ENCODE results near the gene AADACL4.

The AADACL4 gene

DNA sequence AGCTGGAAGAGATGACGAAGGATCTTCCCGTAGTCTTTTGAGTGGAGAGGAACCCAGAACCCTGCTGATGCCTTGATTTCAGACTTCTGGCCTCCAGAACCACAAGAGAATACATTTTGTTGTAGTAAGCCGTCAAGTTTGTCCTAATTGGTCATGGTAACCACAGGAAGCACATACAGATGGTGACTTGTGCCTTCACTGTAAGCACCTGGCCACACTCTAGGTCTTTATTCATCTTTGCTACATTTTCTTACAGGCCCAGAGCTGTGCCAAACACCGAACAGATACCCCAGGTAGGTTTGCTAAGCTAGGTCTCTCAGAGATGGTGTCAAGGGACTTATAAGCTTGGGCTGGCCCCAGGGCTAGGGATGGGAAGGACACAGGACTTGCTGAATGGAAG, 30.7 kb upstream of the AADACL4 start:
- Histone ChIP-seq H3K4me1 (ENCODE audit: control insufficient read depth, insufficient read depth, low read length, poor library complexity, severe bottlenecking) (peaks cover 25% of the 10 kb centered on the region), H3K27ac (ENCODE audit: low read depth, low read length, severe bottlenecking) (no peak overlapping the region), H3K4me3 (ENCODE audit: extremely low read depth, insufficient read depth, low read length, poor library complexity, severe bottlenecking) (no peak overlapping the region), H3K9me3 (ENCODE audit: control insufficient read depth, low read length) (no peaks in the 10 kb centered on the region), H3K36me3 (ENCODE audit: control insufficient read depth, insufficient read depth, low read length) (no peaks in the 10 kb centered on the region)
- WGBS, 2 experiments (ENCODE audit: insufficient coverage in 2 of 2), result 90 to 98% methylated on average over 4 of the region's 4 CpGs

DNA sequence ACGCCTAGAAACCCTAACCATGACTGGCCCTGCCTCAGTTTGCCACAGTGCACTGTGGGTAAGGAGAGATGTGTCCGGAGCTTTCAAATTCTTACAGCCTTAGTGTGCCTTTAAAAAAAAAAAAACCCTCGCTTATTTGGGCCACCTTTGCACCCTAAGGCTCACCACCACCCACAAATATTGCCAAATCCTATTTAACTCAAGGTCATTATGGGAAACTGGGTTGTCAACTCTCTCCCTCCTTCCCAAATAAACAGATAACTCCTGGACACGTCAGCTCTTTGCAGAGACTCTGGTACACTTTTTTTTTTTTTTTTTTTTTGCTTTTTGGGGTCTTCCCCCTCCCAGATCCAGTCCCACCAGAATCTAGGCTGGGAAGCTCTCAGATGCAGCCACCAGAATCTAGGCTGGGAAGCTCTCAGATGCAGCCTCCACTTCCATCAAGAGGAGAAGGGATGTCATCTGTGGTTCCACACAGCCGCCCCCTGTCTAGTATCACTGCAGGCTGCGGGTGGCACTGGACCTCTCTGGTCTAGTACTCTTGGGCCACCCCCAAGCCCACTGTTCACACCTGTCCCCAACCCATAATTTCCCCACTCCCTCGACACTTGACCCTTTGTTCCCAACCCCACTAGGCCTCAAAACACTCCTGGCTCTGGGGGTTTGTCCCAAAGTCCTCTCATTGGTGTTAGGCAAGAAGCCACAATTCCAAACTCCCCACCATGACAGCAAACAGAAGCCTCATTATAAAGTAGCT, 29.3 kb upstream of the AADACL4 start:
- Histone ChIP-seq H3K9me3 (ENCODE audit: control insufficient read depth, low read length) (no peaks in the 10 kb centered on the region), H3K4me3 (ENCODE audit: extremely low read depth, insufficient read depth, low read length, poor library complexity, severe bottlenecking) (no peak overlapping the region), H3K36me3 (ENCODE audit: control insufficient read depth, insufficient read depth, low read length) (no peaks in the 10 kb centered on the region), H3K4me1 (ENCODE audit: control insufficient read depth, insufficient read depth, low read length, poor library complexity, severe bottlenecking) (peaks cover 33% of the 10 kb centered on the region), H3K27ac (ENCODE audit: low read depth, low read length, severe bottlenecking) (no peak overlapping the region)
- 80 to 91% methylated on average over 2 to 4 of the region's 7 CpGs for WGBS, 2 experiments (ENCODE audit: insufficient coverage in 2 of 2)

DNA sequence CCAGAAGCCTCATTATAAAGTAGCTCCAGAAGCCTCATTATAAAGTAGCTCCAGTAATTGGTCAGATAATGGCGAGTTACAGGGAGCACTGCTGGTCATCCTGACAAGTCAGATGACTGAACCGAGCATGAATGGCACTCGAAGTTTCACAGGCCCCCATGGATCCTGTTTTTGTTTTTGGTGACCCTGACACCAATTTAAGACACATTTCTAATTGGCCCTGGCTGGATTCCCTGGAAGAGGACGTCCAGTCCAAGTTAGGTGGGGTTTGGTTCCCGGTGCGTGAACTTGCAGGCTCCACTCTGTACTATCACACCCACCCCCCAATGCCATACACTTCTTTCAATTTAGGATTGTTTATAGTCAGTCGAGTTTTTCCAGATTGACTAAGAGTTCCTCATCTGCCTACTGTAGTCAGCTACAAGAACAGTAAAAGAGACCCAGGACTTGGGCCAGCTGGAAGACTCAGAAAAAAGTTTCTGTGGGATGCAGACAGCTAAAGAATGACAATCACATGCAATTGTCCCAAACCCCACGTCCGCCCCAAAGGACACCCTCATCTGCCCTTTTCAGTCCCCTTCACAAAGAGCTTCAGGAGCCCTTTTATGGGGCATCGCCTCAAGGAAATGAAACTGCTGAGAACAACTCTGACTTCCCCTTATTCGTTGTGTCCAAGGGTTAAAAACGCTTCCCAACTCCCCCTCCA, 28.6 kb upstream of the AADACL4 start:
- Histone ChIP-seq H3K4me1 (ENCODE audit: control insufficient read depth, insufficient read depth, low read length, poor library complexity, severe bottlenecking) (peaks cover 33% of the 10 kb centered on the region), H3K36me3 (ENCODE audit: control insufficient read depth, insufficient read depth, low read length) (no peaks in the 10 kb centered on the region), H3K27ac (ENCODE audit: low read depth, low read length, severe bottlenecking) (peak overlapping the region; percentile 68), H3K9me3 (ENCODE audit: control insufficient read depth, low read length) (no peaks in the 10 kb centered on the region), H3K4me3 (ENCODE audit: extremely low read depth, insufficient read depth, low read length, poor library complexity, severe bottlenecking) (peak overlapping the region; percentile 59)
- 23 to 27% methylated on average over 7 to 8 of the region's 12 CpGs for WGBS, 2 experiments (ENCODE audit: insufficient coverage in 2 of 2)

DNA sequence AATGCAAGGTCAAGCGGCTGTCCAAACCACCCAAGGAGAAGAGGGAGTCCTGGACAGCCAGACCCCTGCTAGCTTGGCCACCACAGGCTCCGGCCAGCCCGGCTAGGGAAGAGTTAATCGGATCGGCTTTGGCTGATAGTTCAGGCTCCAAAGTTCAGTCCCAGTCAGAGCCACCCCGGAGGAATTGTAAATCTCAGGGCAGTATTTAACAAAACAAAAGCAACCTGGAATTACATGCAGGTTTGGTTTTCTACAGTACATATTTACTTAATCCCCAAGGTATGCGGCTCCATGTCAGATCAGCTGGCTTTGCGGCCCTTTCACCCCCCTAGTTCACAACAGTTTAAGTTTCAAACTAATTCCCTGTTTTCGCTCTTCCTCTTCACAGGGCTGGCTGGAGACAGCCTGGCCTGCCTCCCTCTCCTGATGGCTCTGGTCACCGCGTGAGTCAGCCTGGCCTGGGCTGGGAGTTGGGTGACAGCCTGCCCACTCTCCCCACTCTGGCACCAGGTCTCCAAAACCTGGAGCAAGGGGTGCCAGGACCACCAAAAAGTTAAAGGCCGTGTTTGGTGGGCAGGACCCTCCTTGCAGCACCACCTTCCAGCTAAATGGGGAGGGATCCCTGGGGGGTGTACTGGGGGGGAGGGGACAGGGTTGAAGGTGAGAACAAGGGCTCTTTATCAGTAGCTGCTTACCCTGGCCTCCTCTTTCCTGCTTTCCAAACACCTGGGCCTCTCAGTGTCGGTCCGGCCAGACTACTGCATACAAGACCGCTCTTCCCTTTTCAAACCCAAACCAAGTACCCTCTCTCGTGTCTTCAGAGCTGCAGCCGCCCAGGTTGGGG, 27.8 kb upstream of the AADACL4 start:
- Histone ChIP-seq H3K36me3 (ENCODE audit: control insufficient read depth, insufficient read depth, low read length) (no peaks in the 10 kb centered on the region), H3K9me3 (ENCODE audit: control insufficient read depth, low read length) (no peaks in the 10 kb centered on the region), H3K4me1 (ENCODE audit: control insufficient read depth, insufficient read depth, low read length, poor library complexity, severe bottlenecking) (peaks cover 33% of the 10 kb centered on the region), H3K4me3 (ENCODE audit: extremely low read depth, insufficient read depth, low read length, poor library complexity, severe bottlenecking) (peak overlapping the region; percentile 59), H3K27ac (ENCODE audit: low read depth, low read length, severe bottlenecking) (peak overlapping the region; percentile 68)
- 0 to 2% methylated on average over 10 to 11 of the region's 17 CpGs for WGBS, 2 experiments (ENCODE audit: insufficient coverage in 2 of 2)

DNA sequence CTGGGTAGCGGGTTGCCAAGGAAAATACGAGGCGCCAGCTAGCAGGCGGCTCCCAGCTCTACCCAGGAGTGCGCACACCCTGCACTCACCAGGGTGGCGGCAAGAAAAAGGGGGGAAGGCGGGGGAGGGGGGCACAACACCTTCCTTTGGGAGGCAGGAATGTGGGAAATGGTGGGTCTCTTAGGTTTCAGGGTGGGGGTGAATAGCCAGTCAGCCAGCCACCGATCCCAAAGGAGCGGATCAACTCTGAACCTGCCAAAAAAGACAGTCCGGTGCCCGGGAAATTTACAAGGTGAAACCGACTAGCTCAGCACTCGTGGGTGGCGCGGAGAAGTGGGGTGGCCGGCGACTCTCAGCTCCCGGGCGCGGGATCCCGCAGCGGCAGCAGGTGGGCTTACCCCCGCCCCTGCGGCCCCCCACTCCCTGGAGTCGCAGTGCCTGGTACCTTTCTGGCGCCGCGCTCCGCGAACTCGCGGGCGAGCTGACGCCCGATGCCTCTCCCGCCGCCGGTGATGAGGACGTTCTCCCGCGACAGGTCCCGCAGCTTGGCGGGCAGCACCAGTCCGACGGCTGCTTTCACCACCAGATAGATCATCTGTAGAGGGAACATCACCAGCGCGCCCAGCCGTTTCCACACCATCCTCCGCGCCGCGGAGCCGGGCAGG, 27.0 kb upstream of the AADACL4 start:
- Histone ChIP-seq H3K27ac (ENCODE audit: low read depth, low read length, severe bottlenecking) (peak overlapping the region; percentile 68), H3K36me3 (ENCODE audit: control insufficient read depth, insufficient read depth, low read length) (no peaks in the 10 kb centered on the region), H3K4me3 (ENCODE audit: extremely low read depth, insufficient read depth, low read length, poor library complexity, severe bottlenecking) (peak overlapping the region; percentile 59), H3K9me3 (ENCODE audit: control insufficient read depth, low read length) (no peaks in the 10 kb centered on the region), H3K4me1 (ENCODE audit: control insufficient read depth, insufficient read depth, low read length, poor library complexity, severe bottlenecking) (peaks cover 33% of the 10 kb centered on the region)
- WGBS, 2 experiments (ENCODE audit: insufficient coverage in 2 of 2), result 0% methylated on average over 38 to 39 of the region's 53 CpGs

DNA sequence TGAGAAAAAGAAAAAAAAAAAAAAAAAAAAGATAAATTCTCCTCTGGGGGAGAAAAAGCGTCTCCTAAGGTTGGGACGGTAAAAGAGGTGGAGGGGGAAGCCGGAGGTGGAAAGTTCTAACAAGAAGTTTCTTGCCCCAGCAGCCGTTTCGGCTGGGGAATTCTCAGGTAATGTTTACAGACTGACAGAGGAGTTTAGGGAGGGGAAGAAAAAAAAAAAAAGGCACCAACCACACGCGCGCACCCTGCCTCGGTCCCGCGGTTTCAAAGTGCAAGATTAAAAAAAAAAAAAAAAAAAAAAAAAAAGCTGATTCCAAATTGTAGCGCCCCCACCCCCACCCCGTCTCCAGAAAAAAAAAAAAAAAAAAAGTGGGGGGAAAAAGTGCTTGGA, 26.4 kb upstream of the AADACL4 start:
- H3K4me3 ChIP-seq (ENCODE audit: extremely low read depth, insufficient read depth, low read length, poor library complexity, severe bottlenecking), result peak overlapping the region; percentile 59
- no peaks in the 10 kb centered on the region for H3K9me3 ChIP-seq (ENCODE audit: control insufficient read depth, low read length)
- H3K27ac ChIP-seq (ENCODE audit: low read depth, low read length, severe bottlenecking), result peak overlapping the region; percentile 90
- no peaks in the 10 kb centered on the region for H3K36me3 ChIP-seq (ENCODE audit: control insufficient read depth, insufficient read depth, low read length)
- peaks cover 33% of the 10 kb centered on the region for H3K4me1 ChIP-seq (ENCODE audit: control insufficient read depth, insufficient read depth, low read length, poor library complexity, severe bottlenecking)
- 0 to 4% methylated on average over 4 of the region's 13 CpGs for WGBS, 2 experiments (ENCODE audit: insufficient coverage in 2 of 2)

DNA sequence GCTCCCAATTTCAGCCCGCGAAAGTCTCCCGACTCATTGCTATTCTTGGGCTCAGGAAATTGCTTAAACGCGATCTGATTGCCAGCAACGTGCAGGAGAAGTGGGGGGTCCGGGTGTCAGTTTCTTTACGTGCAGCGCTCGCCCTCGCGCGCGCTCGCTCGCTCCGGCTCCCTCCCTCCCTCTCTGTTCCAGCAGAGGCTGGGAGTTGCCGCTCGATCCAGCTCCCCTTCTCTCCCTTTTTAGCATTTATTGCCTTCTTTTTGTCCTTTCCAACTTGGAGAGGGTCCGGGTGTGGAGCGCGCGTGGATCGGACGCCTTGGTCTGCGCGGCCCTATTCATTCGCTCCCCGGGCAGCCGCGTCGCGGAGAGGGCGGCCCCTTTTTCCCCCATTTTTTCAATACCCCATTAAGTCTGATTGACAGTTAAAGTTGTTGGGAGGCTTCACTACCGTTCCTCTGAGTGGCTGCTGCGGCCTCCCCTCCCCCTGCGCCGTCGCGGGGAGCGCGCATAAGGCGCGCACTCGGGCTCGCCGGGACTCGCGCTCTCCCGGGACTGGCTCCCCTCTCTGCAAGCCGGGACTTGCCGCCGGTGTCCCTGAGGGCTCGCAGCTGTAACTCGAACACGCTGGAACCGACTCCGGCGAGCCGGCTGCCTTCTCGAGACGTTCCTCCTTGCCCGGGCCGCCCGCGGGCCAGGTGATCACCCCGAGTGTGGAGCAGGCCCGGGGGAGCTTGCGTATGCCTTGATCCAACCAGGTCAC, 25.8 kb upstream of the AADACL4 start, which contains the start of gene DHRS3:
DHRS3 (minus strand) TSS at position 310 of the 760 bp plus-strand sequence. CDS start 862 bp downstream, outside the sequence.
- peak within 1 kb of the TSS; percentile 59 for H3K4me3 ChIP-seq (ENCODE audit: extremely low read depth, insufficient read depth, low read length, poor library complexity, severe bottlenecking)
- H3K9me3 ChIP-seq (ENCODE audit: control insufficient read depth, low read length), result no peaks in the 10 kb centered on the region
- 0% methylated on average over 38 to 48 of the region's 69 CpGs for WGBS, 2 experiments (ENCODE audit: insufficient coverage in 2 of 2)
- H3K4me1 ChIP-seq (ENCODE audit: control insufficient read depth, insufficient read depth, low read length, poor library complexity, severe bottlenecking), result peaks cover 33% of the 10 kb centered on the region
- H3K27ac ChIP-seq (ENCODE audit: low read depth, low read length, severe bottlenecking), result peak within 1 kb of the TSS; percentile 90
- H3K36me3 ChIP-seq (ENCODE audit: control insufficient read depth, insufficient read depth, low read length), result no peaks in the 10 kb centered on the region

DNA sequence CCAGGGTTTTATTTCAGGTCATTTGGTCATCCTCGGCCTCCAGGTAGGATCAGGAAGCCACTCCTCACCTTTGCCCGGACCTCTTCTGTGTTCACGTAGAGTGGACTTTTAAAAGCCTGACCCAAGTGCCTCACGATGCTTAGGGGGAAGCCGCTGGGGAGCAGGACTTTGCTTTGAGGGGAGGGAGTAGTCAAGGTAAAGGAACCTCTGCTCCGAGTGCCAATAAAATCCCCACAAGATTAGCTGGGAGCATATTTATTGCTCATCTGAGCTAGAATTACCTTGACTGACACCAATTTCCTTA, 25.3 kb upstream of the AADACL4 start:
- WGBS, 2 experiments (ENCODE audit: insufficient coverage in 2 of 2), result 0% methylated on average over 1 to 3 of the region's 6 CpGs
- no peaks in the 10 kb centered on the region for H3K36me3 ChIP-seq (ENCODE audit: control insufficient read depth, insufficient read depth, low read length)
- H3K4me3 ChIP-seq (ENCODE audit: extremely low read depth, insufficient read depth, low read length, poor library complexity, severe bottlenecking), result peak overlapping the region; percentile 59
- H3K9me3 ChIP-seq (ENCODE audit: control insufficient read depth, low read length), result no peaks in the 10 kb centered on the region
- peaks cover 33% of the 10 kb centered on the region for H3K4me1 ChIP-seq (ENCODE audit: control insufficient read depth, insufficient read depth, low read length, poor library complexity, severe bottlenecking)
- peak overlapping the region; percentile 90 for H3K27ac ChIP-seq (ENCODE audit: low read depth, low read length, severe bottlenecking)

DNA sequence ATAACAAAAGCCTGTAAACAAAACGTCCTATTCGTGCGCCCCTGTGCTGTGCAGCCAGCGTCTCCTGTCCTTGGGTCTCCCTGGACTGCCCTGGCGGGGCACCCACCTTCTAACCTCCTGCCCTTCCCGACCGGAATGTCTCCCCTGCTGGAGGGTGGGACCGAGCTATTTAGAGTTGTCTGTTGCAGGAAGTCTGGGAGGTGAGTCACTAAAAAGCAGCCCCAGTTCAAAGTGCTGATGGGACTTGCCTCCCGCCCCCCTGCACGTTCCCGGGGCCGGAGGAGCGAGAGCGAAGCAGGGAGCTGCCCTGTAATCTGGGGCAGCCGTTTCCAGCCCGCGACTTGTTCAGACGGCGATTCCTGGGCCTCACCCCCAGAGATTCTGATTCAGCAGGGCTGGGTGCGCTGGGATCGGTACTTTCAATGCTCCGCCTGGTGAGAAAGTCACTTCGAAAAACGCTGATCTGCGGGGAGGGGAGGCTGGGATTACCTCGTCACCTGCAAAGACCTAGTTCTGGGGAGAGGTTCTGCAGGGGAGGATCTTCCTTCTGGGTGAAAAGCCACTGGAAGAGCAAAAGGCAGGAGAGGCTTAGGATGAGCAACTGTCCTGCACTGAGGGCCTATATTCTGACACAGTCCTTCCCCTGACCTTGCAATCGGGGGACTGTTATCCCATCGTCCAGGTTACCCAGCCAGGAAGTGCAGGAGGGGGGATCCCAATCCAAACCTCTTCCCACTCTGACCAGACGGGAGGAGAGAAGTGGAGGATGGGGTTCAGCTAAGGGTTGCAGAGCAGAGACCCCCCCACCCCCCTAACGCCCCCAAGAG, 24.7 kb upstream of the AADACL4 start:
- H3K4me1 ChIP-seq (ENCODE audit: control insufficient read depth, insufficient read depth, low read length, poor library complexity, severe bottlenecking), result peaks cover 33% of the 10 kb centered on the region
- WGBS, 2 experiments (ENCODE audit: insufficient coverage in 2 of 2), result 1 to 2% methylated on average over 18 to 22 of the region's 30 CpGs
- H3K27ac ChIP-seq (ENCODE audit: low read depth, low read length, severe bottlenecking), result peak overlapping the region; percentile 90

More for the DNA sequence above, 24.7 kb upstream of the AADACL4 start:
- H3K4me3 ChIP-seq (ENCODE audit: extremely low read depth, insufficient read depth, low read length, poor library complexity, severe bottlenecking), result peak overlapping the region; percentile 59
- no peaks in the 10 kb centered on the region for H3K36me3 ChIP-seq (ENCODE audit: control insufficient read depth, insufficient read depth, low read length)
- no peaks in the 10 kb centered on the region for H3K9me3 ChIP-seq (ENCODE audit: control insufficient read depth, low read length)
